Ramos (cell line): ENCODE measurements around the gene CLEC2D.
"Not testable (repeated sequence)": the region's sequence is repeated elsewhere in the genome, so short reads cannot be mapped to it uniquely, and the experiment has no call there.

Experiments
- in situ Hi-C: fragments of 300-500 bp; cut with MboI; formaldehyde crosslinking; loops from one replicate; pipeline ENCODE4 v1.14.3; 2022; ENCODE audit warnings: low sequenced_read_pairs; ENCODE audit not compliant: unreplicated experiment

CLEC2D gene

GRCh38 chr12:9650151-9650576 lies 19.3 kb upstream of the CLEC2D start:
- in situ Hi-C loops, result loop anchor here (25.0 kb wide), 1 partner anchor 737 kb away; the partner anchor contains the start of gene KLRK1

- in situ Hi-C loops, result loop anchor here (25.0 kb wide), 1 partner anchor 736 kb away; the partner anchor contains the start of gene KLRK1
Measured at GRCh38 chr12:9651265-9651729, 18.2 kb upstream of the CLEC2D start.

- in situ Hi-C loops, result loop anchor here (25.0 kb wide), 1 partner anchor 727 kb away; the partner anchor contains the start of gene KLRK1
Measured at GRCh38 chr12:9660046-9660445, 9.5 kb upstream of the CLEC2D start.

GRCh38 chr12:9661720-9662119 lies 7.8 kb upstream of the CLEC2D start:
- in situ Hi-C loops, result loop anchor here (25.0 kb wide), 1 partner anchor 726 kb away; the partner anchor contains the start of gene KLRK1

- in situ Hi-C loops, result loop anchor here (25.0 kb wide), 1 partner anchor 725 kb away; the partner anchor contains the start of gene KLRK1
Measured at GRCh38 chr12:9662488-9662887, 7.0 kb upstream of the CLEC2D start.

- in situ Hi-C loops, result loop anchor here (25.0 kb wide), 1 partner anchor 720 kb away; the partner anchor contains the start of gene KLRK1
Measured at GRCh38 chr12:9667403-9668160, 1.9 kb upstream of the CLEC2D start.

- in situ Hi-C loops, result loop anchor here (25.0 kb wide), 1 partner anchor 719 kb away; the partner anchor contains the start of gene KLRK1
Measured at GRCh38 chr12:9668161-9669018, 1.1 kb upstream of the CLEC2D start.

GRCh38 chr12:9669019-9669326 lies 540 bp upstream of the CLEC2D start:
- in situ Hi-C loops, result loop anchor here (25.0 kb wide), 1 partner anchor 718 kb away; the partner anchor contains the start of gene KLRK1

- in situ Hi-C loops, result loop anchor here (25.0 kb wide), 1 partner anchor 715 kb away; the partner anchor contains the start of gene KLRK1
Measured at GRCh38 chr12:9672340-9672739, 2.8 kb downstream of the CLEC2D start.

- in situ Hi-C loops, result loop anchor here (25.0 kb wide), 1 partner anchor 714 kb away; the partner anchor contains the start of gene KLRK1
Measured at GRCh38 chr12:9673404-9674225, 4.1 kb downstream of the CLEC2D start.

GRCh38 chr12:9674226-9674590 lies 4.7 kb downstream of the CLEC2D start:
- in situ Hi-C loops, result loop anchor here (25.0 kb wide), 1 partner anchor 713 kb away; the partner anchor contains the start of gene KLRK1

- in situ Hi-C loops, result not testable (repeated sequence)
Measured at GRCh38 chr12:9682508-9682907, 13.0 kb downstream of the CLEC2D start.

GRCh38 chr12:9682949-9683348 lies 13.4 kb downstream of the CLEC2D start:
- in situ Hi-C loops, result not testable (repeated sequence)

- in situ Hi-C loops, result not testable (repeated sequence)
Measured at GRCh38 chr12:9685366-9685765, 15.9 kb downstream of the CLEC2D start.

- in situ Hi-C loops, result no loop called here
Measured at GRCh38 chr12:9685915-9686314, 16.4 kb downstream of the CLEC2D start.

GRCh38 chr12:9687228-9687627 lies 17.7 kb downstream of the CLEC2D start:
- in situ Hi-C loops, result no loop called here

- in situ Hi-C loops, result no loop called here
Measured at GRCh38 chr12:9692909-9693308, 23.4 kb downstream of the CLEC2D start.

GRCh38 chr12:9694241-9694640 lies 24.7 kb downstream of the CLEC2D start:
- in situ Hi-C loops, result no loop called here

GRCh38 chr12:9695150-9695549 lies 25.6 kb downstream of the CLEC2D start:
- in situ Hi-C loops, result not testable (repeated sequence)

GRCh38 chr12:9695661-9696060 lies 26.1 kb downstream of the CLEC2D start:
- in situ Hi-C loops, result not testable (repeated sequence)
